A204.1 (cell line): Measurements from ENCODE around the gene GNG7.
"Not testable (repeated sequence)": the region's sequence is repeated elsewhere in the genome, so short reads cannot be mapped to it uniquely, and the experiment has no call there.

Source experiments
- FAIRE-seq: peaks from 2 replicates; lab custom pipeline; 2012; peaks lifted over from hg19 to GRCh38; lab: Jason Lieb, UNC

Gene GNG7

DNA sequence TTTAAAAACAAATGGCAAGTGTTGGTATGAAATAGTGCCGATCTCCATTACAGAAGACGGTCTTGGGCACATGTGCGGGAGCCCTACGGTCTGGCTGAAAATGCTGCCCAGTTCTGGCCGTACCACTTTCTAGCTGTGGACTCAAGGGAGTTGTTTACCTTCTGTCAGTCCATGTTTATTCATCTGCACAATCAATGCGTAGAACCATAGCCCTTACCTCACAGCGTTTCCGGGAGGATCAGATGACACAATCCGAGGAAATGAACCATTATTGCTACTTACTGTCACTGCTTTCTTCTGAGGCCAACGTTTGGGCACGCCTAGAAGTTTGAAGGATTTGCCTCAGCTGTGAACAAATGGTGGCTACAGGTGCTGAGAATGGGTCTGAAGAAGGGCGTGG, 195.4 kb downstream of the GNG7 start:
- FAIRE-seq, result no peak

DNA sequence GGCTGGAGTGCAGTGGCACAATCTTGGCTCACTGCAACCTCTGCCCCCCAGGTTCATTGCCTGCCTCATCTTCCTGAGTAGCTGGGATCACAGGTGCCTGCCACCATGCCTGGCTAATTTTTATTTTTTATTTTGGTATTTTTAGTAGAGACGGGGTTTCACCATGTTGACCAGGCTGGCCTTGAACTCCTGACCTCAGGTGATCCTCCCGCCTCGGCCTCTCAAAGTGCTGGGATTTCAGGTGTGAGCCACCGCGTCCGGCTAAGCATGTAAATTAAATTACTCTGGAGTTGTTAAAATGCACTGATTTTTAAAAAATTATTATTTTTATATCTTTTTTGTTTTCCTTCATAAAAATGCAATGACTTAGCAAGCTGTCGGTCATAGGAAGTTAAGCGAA, 195.8 kb downstream of the GNG7 start:
- FAIRE-seq, result not testable (repeated sequence)

DNA sequence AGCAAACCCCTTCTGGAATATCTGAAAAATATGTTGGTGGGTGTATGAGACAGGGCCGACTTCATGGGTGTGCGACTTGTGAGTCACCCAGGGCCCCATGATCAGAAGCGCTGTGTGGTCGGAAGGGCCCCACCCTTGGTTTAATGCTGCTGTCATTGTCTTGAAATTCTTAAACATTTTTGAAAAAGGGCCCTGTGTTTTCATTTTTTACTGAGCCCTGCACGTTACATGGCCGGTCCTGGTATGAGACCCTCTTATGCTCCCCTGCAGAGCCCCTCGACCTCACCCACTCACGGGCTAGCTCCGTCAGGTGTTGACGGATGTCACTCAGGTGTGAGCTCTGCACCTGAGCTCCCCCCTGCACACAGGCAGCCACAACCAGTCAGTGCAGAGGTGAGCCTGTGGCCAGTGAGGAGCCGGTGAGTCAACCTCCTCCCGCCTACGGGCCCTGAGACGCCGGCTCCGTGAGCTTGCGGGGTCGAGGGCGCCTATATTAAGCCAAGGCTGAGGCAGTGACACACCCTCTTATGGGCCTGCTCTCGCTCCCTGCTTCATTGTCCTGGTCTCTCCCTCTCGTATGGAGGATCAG, 198.9 kb downstream of the GNG7 start:
- FAIRE-seq, result no peak

DNA sequence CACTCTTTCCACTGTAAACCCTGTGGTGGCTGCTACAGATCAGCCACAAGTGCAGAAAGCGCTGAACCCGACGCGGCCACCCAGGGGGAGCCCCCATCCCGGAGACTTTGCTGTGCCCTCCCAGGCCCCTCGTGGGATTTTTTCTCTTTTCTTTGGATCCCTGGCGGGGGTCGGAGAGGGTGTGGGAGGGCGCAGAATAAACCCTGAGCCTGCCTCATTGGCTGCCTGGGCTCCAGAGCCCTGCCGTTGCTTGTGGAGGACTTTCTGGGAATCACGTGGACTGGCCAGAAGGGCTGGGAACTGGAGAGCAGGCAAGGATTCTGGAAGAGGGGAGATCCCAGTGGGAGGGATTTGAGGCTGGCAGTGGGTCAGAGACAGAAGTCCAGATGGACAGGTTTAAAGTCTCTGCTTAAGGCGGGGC, 201.6 kb downstream of the GNG7 start:
- no peak for FAIRE-seq

DNA sequence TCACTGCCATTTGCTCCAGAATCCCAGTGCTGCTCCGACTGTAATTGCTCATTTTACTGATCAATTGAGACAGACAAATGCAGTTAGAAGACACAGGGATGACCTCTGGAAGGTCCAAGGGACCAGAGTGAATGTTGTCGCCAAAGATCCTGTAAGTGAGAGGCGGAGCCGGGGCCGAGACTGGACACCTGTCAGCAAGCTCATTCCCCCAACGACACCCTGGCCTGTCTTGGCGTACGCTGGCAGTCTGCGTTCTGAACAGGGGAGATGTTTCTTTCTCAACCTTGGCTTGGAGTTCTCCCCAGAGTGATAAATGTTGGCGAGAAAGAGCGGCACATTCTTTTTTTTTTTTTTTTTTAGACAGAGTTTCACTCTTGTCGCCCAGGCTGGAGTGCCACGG, 202.3 kb downstream of the GNG7 start:
- FAIRE-seq, result no peak

GRCh38 chr19:2497186-2497585, 205.3 kb downstream of the GNG7 start:
- no peak for FAIRE-seq

DNA sequence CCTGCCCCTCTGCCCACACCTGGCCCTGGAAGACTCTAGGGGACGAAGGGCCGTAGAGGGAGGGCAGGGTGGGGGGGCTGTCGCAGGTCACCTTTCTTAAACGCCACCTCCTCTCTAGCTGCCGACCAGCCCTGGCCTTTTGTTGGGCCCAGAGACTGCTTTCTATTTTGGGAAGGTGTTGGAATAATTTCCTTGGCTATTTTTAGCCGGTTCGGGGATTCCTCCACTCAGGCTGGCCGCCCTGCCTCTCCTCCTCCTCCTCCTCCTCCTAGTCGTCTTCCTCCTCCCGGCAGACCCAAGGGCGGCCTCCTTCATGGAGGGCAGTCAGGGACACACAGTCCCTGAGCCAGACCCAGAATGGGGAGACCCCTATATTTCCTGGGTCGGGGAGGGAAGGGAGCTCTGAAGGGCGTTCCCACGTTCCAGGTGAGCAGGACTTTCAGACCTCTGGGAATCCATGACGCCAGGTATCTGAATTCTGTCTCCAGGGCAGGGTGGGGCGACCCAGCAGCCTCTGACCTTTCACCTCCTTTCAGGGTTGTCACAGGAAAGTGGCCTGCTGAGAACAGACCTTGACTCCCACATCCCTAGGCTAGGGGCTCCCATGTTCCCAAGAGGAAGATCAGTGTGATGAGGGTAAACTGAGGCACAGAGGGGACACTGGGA, 206.7 kb downstream of the GNG7 start:
- FAIRE-seq, result no peak

DNA sequence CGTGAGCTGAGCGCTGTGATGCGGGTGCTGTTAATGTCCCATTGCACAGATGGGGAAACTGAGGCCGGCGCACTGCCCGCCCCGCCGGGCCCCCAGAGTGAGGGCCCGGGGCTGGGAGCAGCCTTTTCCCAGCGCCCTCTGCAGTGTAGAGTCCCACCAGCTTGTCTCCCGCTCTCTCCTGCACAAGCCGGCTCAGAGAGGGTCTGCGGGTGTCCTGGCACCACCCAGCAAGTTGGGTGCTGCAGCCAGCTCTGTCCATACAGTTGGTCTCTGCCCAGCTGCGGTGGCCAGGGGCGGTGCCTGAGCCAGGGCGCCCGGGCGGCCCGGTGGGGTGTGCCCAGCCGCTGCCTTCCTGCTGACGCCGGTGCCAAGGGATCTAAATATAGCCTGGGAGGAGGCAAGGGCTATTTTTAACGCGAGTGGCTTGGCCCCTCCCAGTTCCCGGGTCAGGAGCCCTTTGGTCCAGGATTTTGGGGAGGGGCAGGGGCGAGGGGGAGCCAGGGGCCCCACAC, 207.3 kb downstream of the GNG7 start:
- FAIRE-seq, result no peak

GRCh38 chr19:2494447-2495129, 207.9 kb downstream of the GNG7 start:
- no peak for FAIRE-seq

DNA sequence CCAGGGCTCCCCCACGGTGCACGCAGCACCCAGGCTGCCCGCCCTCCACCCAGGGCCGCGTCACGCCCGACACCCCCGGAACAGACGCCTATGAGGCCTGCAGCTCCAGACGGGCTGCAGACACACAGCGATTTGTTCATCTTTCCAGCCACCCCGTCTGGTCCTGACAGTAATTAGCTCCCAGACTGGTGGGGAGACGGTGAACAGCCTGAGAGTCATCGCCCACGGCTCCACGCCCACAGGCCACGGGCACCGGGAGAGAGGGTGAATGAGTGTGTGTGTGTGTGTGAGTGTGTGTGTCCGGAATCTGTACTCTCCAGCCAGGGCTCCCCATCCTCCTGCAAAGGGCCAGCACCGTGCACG, 208.4 kb downstream of the GNG7 start:
- no peak for FAIRE-seq

DNA sequence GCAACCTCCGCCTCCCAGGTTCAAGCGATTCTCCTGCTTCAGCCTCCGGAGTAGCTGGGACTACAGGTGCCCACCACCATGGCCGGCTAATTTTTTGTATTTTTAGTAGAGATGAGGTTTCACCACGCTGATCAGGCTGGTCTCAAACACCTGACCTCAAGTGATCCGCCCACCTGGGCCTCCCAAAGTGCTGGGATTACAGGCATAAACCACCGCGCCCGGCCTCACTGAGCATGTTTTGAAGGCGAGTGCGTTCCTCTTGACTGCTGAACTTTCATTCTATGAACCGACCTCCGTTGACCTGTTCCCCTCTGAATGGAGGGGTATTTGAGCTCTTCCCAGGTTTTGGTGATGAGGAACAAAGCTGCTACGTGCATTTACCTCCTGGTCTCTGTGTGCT, 209.0 kb downstream of the GNG7 start:
- not testable (repeated sequence) for FAIRE-seq

GRCh38 chr19:2492870-2493269, 209.6 kb downstream of the GNG7 start:
- no peak for FAIRE-seq

GRCh38 chr19:2491130-2491801, 211.2 kb downstream of the GNG7 start:
- FAIRE-seq, result no peak

DNA sequence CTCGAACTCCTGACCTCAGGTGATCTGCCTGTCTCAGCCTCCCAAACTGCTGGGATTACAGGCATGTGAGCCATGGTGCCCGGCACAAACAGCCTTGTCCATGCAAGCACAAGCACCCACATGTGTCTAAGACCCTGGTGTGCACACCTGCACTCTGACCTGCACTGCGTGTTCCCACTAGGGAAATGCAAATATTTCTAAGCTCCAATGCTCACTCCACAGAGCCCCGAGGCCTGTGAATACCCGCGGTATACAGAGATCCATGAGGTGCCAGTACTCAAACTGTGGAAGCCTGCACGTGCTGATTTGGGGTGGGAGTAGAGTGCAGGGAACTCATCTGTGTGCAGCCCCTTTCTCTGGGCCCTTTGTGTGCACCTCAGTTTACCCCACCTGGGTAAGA, 211.8 kb downstream of the GNG7 start:
- FAIRE-seq, result no peak

DNA sequence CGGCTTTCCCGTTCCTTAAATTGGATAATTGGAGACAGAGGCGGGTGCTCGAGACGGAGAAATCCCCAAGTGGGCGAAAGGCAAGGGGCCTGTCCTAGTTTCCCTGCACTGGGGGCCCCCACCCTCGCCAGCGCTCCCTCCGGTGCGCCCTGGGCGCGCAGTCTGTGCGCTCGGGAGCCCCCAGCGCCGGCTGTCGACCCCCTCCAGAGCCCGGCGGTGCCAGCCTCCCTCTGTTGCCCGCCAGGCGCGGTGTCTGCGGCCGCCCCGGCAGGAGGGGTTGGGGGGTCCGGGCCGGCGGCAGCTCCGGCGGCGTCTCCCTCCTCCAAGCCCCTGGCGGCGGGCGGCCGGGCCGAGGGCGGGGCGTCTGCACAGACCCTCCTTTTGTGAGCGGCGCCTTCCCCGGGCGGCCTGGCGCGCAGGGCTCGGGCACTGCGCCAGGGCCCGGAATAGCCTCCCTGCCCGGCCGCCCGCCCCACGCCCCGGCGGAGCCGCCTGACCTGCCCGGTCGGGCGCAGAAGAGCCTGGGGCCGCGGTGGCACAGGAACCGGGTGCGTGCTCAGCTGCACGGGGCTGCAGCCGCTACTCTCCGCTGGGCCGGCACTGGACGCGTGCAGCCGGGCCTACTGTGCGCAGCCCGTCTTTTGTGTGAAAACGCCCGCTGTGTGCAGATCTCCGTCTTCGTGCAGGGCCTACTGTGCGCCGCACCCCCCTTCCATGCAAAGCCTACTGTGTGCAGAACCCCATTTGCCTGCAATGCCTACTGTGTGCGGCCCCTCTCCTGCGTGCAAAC, 213.4 kb downstream of the GNG7 start:
- no peak for FAIRE-seq

- no peak for FAIRE-seq
These were observed 214.0 kb downstream of the GNG7 start for GRCh38 chr19:2488405-2488941.

- no peak for FAIRE-seq
These were observed 214.7 kb downstream of the GNG7 start for GRCh38 chr19:2487842-2488241.

GRCh38 chr19:2487090-2487489, 215.4 kb downstream of the GNG7 start:
- no peak for FAIRE-seq

DNA sequence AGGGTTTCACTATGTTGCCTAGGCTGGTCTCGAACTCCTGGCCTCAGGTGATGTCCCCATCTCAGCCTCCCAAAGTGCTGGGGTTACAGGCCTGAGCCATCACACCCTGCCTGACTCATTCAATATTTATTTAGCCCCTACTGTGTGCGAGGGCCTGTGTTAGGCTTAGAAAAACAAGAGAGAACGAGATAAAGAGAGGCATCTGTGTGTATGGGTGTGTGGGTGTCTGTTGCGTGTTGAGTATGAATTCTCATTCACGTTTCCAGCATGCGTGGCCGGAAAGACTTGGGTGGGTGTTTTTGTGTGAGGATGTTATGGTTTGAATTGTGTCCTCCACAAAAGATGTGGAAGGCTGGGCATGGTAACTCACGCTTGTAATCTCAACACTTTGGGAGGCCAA, 217.1 kb downstream of the GNG7 start:
- no peak for FAIRE-seq

DNA sequence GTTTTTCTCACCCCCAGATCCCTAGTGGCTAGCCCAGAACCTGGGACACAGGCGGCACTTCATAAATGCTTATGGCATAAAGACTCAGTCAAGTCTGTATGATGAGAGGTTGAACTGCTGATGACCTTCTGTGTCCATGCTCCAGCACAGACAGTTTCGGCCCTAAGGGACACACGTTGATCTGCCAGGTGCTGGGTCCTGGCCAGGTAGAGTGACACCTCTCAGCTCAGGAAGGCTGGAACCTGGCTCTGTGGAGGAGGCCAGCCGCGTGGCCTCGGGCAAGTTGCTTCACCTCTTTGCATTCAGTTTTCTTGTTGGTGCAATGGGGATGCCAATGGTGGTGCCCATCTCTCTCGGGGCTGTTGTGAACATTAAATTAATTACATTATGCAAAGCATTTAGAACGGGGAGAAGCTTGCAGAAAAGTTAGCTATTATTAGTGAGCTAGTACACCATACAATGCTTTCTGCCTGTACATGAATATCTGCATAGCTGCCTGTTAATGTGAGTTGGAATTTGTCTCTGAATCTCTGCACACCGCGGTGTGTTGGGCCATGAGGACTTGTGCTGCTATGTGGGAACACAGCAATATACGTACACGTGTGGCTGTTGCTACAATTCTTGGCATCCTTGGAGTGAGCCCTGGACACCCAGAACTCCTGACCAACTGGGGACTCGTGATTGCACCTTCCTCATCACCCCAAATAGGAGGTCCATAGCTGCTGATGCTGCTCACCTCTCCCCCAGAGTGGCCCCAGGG, 218.1 kb downstream of the GNG7 start:
- FAIRE-seq, result no peak

DNA sequence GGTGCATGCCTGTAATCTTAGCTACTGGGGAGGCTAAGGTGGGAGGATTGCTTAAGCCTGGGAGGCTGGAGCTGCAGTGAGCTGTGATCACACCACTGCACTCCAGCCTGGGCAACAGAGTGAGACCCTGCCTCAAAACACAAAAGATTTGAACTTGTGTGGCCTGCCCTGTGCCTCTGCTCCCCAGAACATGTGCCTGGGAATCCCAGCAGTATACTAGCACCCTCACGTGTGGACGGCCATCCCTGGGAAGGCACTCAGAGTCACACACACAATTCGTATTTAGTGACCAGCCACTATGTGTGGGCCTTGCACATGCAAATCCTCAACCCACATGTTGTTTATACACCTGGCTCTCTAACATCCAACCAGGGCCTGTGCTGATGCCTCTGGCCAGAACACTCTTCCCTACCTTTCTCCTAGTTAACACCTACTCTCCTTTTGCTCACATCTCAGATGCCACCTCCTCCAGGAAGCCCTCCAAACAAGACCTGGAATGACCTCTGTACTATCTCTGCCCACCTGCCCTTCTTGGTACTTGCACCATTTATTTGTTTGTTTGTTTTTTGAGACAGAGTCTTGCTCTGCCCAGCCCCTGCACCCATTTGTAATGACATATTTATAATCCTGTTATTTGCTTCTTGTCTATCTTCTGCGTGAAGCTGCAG, 218.9 kb downstream of the GNG7 start:
- no peak for FAIRE-seq
